NCI-H128 (cell line): ENCODE results near the gene HOXA2.

Experiments used
- DNase-seq: peaks from one replicate; lab custom pipeline; 2025; ENCODE audit not compliant: unreplicated experiment; lab: John Stamatoyannopoulos, UW

Gene HOXA2

DNA sequence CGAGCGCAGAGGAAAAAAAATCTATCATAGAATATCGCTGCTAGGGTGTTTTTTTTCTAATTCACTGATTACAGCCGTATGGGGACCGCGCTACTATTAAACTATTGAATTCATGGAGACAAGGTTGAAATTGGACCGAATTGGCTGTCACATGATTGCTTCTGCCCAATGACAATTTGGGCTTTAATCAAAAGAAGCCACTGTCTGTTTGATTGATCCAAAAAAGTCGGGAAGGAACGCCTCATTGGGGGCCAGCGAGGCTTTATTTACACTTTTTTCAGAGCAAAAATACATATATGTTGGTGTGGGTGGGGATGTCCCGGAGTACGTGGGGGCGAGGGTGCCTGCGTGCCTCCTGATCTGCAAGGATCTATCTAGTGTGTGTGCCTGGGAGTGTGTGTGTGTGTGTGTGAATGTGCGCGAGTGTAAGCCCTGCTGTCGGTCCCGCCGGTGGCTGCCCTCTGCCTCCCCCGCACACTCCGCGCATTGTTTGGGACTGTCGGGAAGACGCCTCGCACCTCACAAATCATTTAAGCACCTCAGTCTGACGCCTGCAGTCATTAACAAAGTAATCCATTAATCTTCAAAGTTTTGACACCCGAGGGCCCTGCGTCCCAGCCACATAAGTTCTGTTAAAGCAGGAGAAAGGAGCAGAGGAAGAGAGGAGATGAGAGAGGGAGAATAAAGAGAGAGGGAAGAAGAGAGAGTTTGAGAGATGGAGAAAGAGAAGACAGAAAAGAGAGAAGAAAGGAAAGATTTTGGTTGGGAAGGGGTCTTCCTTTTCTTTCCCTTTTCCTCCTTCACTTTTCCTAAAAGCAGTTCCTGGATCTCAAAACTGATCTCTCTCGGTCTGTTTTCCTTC lies at the start of gene HOXA2:
Gene HOXA2, minus strand, starts transcription at position 103 of the 862 bp plus-strand sequence. CDS start 183 bp downstream, outside the sequence.
- no peak for DNase-seq

- no peak for DNase-seq
These were observed 49.0 kb upstream of the HOXA2 start for GRCh38 chr7:27151341-27151930.

DNA sequence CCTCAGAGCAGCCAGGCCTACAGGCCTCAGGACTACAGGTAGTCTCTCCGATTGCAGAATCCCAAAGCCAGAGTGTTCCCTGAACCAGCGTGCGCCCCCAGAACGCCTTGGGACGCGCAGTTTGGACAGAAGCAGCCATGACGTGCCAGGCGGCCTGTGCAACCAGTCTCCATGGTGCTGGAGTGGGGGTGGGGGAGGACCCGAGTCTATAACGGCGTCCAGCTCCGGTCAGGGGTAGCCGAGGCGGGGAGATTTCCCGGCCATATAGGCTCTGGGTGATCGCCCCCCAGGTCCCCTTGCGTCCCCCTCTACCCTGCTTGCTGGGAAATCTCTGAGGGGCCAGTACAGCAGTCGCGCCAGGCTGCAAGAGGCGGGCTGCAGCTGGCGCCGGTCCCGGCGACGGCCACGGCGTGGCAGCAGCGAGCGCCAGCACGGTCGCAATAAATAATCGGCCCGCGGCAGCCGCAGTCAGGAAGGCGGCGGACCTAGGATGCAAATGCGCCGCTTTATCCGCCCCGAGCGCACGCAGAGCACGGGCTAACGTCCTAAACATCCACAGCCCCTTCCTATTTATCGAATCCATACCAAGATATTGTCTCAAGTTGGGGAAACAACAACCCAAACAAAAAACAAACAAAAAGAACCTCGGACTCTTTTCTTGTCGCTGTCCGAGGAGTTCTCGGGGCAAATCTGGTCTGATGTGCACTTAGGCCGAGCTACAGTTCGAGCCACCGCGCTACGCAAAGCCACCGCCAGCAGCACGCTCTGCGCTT lies 48.3 kb upstream of the HOXA2 start:
- peak; percentile 55 for DNase-seq

DNA sequence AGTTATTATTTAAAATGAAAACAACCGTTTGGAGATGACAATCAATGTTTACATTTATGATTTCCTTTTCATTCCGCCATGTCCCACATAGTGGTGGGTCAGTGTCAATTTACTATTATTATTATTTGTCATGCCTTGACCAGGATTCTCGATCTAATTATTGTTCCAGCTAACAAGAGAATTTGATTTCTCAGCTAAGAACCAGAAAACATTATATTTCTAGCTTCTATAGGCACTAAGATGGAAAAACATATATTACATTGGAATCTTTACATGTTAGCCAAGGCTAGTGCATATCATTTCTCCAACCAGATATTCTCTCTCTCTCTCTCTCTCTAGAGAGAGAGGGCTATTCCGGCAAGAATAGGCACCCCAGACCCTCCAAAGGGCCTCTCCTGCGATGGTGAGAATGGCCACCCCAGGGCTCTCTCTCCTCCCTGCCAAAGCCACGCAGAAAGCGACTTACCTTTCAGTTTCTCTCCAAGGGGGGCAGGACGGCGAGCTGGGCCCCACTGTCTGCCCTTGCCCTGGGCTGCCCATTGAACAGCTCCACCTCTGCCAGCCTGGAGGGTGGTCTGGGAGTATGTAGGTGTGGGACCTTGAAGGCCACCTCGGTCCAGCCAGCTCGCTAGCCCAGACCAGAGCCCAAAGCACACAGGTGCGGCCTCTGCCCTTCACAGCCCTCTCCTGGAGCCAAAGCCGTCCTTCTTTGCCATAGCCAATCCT lies 47.5 kb upstream of the HOXA2 start:
- DNase-seq: no peak

DNA sequence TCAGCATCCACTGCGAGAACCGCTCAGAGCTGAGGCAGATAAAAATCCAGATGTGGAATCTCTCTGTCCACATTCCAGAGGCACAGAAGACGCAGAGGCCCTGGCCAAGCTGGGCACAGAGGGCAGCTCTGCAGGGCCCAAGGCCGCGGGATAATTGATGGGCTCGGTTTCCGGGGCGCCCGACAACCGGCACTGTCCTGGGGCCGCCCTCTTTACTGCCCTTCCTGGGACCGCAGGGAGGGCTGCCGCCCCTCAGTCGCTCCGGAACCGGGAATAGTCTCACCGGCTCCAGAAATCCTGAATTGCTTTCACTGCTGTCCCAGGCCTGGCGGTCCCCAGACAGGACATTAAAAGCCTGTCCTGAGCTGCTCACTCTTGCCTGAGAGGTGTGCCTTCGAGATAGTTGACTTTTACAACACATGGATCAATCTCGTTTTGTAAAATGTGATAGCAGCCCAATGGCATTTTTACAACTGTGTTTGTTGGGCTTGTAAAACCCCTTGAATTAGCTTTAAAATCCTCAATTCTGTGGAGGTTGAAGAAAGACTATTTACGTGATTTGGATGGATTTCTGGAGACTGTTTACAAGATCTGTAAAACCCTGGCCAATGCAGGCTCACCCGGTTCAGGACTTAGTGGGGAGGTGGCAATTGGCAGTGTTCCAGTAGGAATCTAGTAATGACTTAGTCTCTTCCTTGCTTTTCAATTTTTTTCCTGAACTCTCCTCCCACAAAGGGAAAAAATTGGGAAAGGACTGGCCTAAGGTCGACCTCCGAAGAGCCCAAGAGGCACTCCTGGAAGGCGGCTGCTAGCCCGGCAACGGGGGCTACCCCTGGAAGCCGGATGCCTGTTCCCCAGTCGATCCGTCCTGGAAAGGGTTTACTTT lies 46.5 kb upstream of the HOXA2 start:
- DNase-seq: no peak

GRCh38 chr7:27148031-27148755 lies 45.7 kb upstream of the HOXA2 start:
- DNase-seq: no peak

DNA sequence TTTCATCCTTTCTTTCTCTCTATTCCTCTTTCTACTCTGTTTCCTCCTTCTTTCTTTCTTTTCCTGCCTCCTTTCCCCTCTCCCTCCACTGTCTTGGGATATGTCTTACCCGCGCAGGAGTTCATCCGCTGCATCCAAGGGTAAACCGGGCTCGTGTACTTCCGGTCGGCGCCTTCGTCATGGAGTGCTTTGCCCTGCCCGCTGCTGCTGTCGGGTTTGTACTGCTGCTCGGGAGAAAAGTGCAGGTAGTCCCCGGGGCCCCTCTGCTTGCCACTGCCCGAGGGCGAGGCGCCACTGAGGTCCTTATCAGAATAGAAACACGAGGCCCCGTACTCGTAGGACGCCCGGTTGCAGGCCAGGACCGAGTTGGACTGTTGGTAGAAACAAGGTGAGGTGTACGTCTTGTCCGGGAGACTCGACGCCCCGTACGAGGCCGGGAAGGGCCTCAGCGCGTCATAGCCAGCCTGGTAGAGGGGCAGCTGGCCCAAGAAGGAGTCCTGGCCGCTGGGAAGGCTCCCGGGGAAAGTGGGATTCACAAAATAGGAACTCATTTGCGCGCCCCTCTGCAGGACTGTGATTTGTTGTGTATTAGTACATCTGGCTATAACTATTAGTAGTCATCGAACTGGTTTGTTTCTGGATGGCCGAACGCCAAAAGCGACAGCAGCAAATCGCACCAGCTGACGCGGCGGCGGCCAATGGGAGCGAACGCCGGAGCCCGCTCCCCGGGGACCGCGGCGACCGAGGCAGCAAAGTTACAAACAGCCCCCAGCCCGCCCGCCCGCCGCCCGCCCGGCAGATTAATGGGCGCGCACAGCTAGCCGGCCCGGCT lies 44.9 kb upstream of the HOXA2 start, which contains the start of gene HOXA6:
Gene HOXA6, minus strand, starts transcription at position 576 of the 832 bp plus-strand sequence. Its CDS starts 25 bp downstream, at position 551.
- peak; percentile 31 for DNase-seq

DNA sequence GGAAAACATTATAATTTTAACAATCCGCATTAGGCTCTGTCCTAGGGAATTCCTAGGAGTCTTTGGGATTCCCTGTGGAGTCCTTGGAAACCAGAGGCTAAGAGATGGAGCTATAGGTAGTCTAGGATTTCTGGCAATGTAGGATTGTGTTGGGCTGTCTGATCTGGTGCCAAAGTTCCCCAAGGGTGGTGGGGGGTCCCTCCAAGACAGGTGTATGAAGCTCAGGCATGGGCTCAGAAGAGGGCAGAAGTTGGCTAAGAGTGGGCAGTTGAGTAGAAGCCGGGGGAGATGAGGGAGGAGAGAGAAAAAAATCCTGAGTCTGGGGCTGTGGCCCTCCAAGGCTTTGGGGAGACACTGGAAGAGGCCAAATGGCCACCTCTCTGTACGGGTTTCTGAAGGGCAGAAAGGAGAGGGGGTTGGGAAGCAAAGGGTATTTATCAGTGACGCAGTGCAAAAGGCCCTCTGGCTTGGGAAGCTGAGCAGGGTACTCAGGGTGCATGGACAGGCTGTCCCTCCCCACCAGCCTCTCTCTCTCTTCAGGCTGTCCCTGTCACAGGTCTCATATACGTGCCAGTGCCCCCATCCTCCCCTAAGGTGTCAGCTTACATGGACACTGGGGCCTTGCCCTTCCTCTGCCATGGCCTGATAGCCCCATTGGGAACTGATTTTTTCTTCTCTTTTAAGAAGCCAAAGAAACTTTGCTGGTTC lies 44.2 kb upstream of the HOXA2 start:
- no peak for DNase-seq

DNA sequence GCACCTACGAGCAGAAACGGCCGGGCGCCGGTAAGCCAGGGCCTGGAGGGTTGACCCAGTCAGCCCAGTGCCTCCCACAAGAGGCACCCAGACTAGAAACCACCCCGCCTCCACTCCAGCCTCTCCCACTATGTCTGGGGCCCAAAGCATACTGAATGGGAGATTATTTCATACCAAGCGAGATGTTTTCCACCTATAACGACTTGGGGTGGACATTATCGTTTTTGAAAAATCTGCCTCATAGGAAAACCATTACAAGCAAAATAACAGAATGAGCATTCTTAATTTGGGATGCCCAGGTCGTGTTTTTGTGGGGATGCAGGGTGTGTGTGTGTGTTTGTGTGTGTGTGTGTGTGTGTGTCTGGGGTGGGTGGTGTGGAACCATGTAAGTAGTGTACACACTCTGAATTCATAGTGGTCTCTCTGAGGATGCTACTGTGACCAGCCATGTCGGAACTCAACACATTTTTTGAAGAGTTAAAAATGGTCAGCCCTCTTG lies 43.5 kb upstream of the HOXA2 start:
- DNase-seq: no peak

GRCh38 chr7:27145165-27145913 lies 42.9 kb upstream of the HOXA2 start:
- no peak for DNase-seq

DNA sequence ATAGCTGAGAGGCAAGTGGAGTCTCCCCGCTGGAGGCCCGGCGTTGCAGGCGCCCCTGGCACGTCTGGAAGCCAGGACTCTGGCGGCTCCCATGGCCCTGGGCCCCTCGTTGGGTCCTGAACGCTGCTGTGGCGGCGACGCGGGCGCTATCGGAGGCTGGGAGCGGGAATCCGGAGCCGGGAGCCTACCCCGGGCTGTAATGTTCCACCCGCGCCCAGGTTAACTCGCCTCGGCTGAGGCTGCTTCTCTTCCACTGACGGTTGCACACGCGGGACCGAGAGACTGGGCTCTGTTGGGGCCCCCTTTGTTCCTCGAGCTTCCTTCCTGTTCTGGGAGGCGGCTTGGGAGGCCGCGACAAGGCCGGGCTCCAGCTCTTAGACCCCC lies 42.3 kb upstream of the HOXA2 start:
- no peak for DNase-seq

- DNase-seq: no peak
These were observed 41.7 kb upstream of the HOXA2 start for GRCh38 chr7:27143950-27144780.

DNA sequence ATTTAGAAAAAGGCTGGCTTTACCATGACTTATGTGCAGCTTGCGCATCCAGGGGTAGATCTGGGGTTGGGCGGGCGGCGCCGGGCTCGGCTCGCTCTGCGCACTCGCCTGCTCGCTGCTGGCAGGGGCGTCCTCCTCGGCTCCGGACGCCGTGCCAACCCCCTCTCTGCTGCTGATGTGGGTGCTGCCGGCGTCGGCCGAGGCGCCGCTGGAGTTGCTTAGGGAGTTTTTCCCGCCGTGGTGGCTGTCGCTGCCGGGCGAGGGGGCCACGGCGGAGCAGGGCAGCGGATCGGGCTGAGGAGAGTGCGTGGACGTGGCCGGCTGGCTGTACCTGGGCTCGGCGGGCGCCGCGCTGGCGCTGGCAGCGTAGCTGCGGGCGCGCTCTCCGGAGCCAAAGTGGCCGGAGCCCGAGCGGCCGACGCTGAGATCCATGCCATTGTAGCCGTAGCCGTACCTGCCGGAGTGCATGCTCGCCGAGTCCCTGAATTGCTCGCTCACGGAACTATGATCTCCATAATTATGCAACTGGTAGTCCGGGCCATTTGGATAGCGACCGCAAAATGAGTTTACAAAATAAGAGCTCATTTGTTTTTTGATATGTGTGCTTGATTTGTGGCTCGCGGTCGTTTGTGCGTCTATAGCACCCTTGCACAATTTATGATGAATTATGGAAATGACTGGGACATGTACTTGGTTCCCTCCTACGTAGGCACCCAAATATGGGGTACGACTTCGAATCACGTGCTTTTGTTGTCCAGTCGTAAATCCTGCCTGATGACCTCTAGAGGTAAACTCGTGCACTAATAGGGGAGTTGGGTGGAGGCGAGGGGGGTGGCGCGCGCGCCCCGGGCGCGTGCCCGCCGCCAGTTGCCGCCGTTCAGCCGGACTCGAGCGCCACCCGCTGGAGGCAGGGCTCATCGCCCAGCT lies 40.8 kb upstream of the HOXA2 start, which contains the start of gene HOXA5:
Gene HOXA5, minus strand, starts transcription at position 659 of the 927 bp plus-strand sequence. Its CDS starts 74 bp downstream, at position 585.
- peak; percentile 21 for DNase-seq

- DNase-seq: no peak
These were observed 40.1 kb upstream of the HOXA2 start for GRCh38 chr7:27142580-27143022.
